Colonic mucosa (tissue), 4 donors: ENCODE results near the gene TBCA. TPM values are rescaled to one million over a fixed set of nuclear protein-coding genes. Genes with fewer than 3 reads are reported as not detected.
"Not testable (repeated sequence)": the region's sequence is repeated elsewhere in the genome, so short reads cannot be mapped to it uniquely, and the experiment has no call there.

Experiments used
- DNase-seq: peaks from one replicate; pipeline ENCODE4 v3.0.0-alpha.2; 2020
- H3K27ac ChIP-seq: fragments of 200-600 bp; one replicate; pipeline ENCODE4 v1.8.0; 2021
- H3K27me3 ChIP-seq: fragments of 200-600 bp; one replicate; pipeline ENCODE4 v1.8.0; 2021
- H3K36me3 ChIP-seq: fragments of 200-600 bp; one replicate; pipeline ENCODE4 v1.8.0; 2021
- H3K4me1 ChIP-seq: fragments of 200-600 bp; one replicate; pipeline ENCODE4 v1.8.0; 2021; ENCODE audit warnings: mild to moderate bottlenecking
- H3K4me3 ChIP-seq: fragments of 200-600 bp; one replicate; pipeline ENCODE4 v1.8.0; 2021
- H3K9ac ChIP-seq, 2 donors: one replicate each; pipeline ENCODE4 v1.7.0; 2013; ENCODE audit warnings: control low read depth in 2 of 2, low read depth in 2 of 2, low read length in 2 of 2
- H3K9me3 ChIP-seq: fragments of 200-600 bp; one replicate; pipeline ENCODE4 v1.8.0; 2021
- intact Hi-C: fragments of 100-400 bp; cut with DNase I; formaldehyde crosslinking; loops from one replicate; pipeline ENCODE4 v1.14.1; 2022
- total RNA-seq, 2 donors: library from RNA; stranded (reverse); fragmentation: NEBNext Ultra II Directional in 1 of 2; extraction: Animal tissue kit (Norgen Biotek cat#: 25700) in 1 of 2; gene quantifications; one replicate each; pipeline ENCODE4 v1.2.1, GENCODE V29; 2021
- TF ChIP-seq, protein P1 (sequence below): fragments of 200-600 bp; IDR thresholded peaks from one replicate; pipeline ENCODE4 v1.8.0; 2022; ENCODE audit warnings: antibody characterized with exemption, mild to moderate bottlenecking
- donor health status: healthy.
- donor health status: DM: no; HTN: no; CAD: no.
- donor health status: DM: no; HTN: no; CAD: no.

Gene TBCA
- total RNA-seq, 2 donors from 2014 or later, result 123 to 155 TPM

DNA sequence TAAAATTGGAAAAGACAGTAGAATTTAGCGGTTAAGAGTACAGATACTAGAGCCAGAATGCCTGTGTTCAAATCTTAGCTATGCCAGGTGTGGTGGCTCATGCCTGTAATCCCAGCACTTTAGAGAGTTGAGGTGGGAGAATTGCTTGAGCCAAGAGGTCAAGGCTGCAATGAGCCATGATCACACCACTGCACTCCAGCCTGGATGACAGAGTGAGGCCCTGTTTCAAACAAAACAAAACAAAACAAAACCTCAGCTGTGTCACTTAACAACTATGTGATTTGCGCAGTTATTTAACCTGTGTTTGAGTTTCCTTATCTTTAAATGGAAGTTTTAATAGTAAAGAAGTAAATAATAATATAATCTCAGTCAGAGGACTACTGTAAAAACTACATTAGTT, 68.3 kb downstream of the TBCA start:
- DNase-seq, result no peak
- Histone ChIP-seq H3K27me3 (no peaks in the 10 kb centered on the region), H3K9me3 (no peaks in the 10 kb centered on the region), H3K4me3 (no peak overlapping the region), H3K9ac (no peak overlapping the region), H3K4me1 (no peaks in the 10 kb centered on the region), H3K36me3 (no peaks in the 10 kb centered on the region), H3K27ac (no peak overlapping the region)
- intact Hi-C loops, result no loop called here
- TF ChIP-seq, protein P1, sequence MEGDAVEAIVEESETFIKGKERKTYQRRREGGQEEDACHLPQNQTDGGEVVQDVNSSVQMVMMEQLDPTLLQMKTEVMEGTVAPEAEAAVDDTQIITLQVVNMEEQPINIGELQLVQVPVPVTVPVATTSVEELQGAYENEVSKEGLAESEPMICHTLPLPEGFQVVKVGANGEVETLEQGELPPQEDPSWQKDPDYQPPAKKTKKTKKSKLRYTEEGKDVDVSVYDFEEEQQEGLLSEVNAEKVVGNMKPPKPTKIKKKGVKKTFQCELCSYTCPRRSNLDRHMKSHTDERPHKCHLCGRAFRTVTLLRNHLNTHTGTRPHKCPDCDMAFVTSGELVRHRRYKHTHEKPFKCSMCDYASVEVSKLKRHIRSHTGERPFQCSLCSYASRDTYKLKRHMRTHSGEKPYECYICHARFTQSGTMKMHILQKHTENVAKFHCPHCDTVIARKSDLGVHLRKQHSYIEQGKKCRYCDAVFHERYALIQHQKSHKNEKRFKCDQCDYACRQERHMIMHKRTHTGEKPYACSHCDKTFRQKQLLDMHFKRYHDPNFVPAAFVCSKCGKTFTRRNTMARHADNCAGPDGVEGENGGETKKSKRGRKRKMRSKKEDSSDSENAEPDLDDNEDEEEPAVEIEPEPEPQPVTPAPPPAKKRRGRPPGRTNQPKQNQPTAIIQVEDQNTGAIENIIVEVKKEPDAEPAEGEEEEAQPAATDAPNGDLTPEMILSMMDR, result no peak

DNA sequence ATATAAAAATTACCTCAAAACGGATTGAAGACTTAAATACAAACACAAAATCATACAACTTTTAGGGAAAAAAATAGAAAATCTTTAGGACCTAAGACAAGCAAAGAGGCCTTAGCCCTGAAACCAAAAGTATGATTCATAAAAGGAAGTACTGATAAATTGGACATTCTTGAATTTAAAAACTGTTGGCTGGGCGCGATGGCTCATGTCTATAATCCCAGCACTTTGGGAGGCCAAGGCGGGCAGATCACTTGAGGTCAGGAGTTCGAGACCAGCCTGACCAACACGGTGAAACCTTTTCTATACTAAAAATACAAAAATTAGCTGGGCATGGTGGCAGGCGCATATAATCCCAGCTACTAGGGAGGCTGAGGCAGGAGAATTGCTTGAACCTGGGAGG, 76.6 kb downstream of the TBCA start:
- H3K4me3 ChIP-seq, intact Hi-C loops, H3K27ac ChIP-seq, H3K27me3 ChIP-seq, H3K4me1 ChIP-seq, H3K36me3 ChIP-seq, H3K9ac ChIP-seq, H3K9me3 ChIP-seq, DNase-seq: not testable (repeated sequence)

- no peak overlapping the region for H3K27ac ChIP-seq
- H3K36me3 ChIP-seq, result no peaks in the 10 kb centered on the region
- no peaks in the 10 kb centered on the region for H3K9me3 ChIP-seq
- H3K27me3 ChIP-seq, result no peaks in the 10 kb centered on the region
- intact Hi-C loops, result no loop called here
- H3K9ac ChIP-seq, result no peak overlapping the region
- no peaks in the 10 kb centered on the region for H3K4me1 ChIP-seq
- no peak for DNase-seq
- TF ChIP-seq, protein P1, result no peak
- H3K4me3 ChIP-seq, result no peak overlapping the region
These were observed 77.2 kb downstream of the TBCA start for GRCh38 chr5:77698920-77699319.

DNA sequence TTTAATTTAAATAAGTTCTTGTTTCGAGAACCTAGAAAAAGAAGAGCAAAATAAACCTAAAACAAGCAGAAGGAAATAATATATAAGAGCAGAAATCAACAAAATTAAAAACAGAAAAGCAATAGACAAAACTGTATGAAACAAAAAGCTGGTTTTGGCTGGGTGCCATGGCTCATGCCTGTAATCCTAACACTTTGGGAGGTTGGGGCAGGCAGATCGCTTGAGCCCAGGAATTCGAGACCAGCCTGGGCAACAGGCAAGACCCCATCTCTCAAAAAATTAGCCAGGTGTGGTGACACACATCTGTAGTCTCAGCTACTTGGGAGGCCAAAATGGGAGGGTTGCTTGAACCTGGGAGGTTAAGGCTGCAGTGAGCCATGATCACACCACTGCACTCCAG, 78.4 kb downstream of the TBCA start:
- Histone ChIP-seq H3K9me3 (no peaks in the 10 kb centered on the region), H3K27me3 (no peaks in the 10 kb centered on the region), H3K4me3 (no peak overlapping the region), H3K4me1 (no peaks in the 10 kb centered on the region), H3K36me3 (no peaks in the 10 kb centered on the region), H3K27ac (no peak overlapping the region), H3K9ac (no peak overlapping the region)
- no peak for DNase-seq
- TF ChIP-seq, protein P1, result no peak
- intact Hi-C loops, result no loop called here

DNA sequence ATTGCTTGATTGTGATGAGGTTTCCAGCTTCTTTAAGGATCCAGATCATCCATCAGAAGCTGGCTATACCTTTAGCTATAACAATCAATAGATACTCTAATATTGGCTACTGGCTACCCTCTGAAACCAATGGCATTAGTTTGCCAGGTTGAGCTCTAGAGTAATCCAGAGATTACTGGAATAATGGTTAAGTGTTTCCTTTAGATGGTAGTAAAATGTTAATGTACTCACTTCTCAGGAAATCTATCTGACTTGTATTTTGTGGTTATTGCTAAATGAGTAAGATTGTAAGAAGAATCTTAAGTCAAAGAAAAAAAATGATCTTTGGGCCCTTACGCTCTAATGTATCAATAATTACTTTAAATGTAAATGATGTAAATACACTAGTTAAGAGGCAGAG, 80.0 kb downstream of the TBCA start:
- intact Hi-C loops, result no loop called here
- no peaks in the 10 kb centered on the region for H3K9me3 ChIP-seq
- H3K27ac ChIP-seq, result no peak overlapping the region
- no peak for DNase-seq
- TF ChIP-seq, protein P1, result no peak
- no peak overlapping the region for H3K4me3 ChIP-seq
- no peaks in the 10 kb centered on the region for H3K36me3 ChIP-seq
- H3K27me3 ChIP-seq, result no peaks in the 10 kb centered on the region
- H3K9ac ChIP-seq, result no peak overlapping the region
- no peaks in the 10 kb centered on the region for H3K4me1 ChIP-seq

GRCh38 chr5:77693913-77694312, 82.2 kb downstream of the TBCA start:
- Histone ChIP-seq H3K27me3 (no peaks in the 10 kb centered on the region), H3K9ac (no peak overlapping the region), H3K4me3 (no peak overlapping the region), H3K4me1 (no peaks in the 10 kb centered on the region), H3K9me3 (no peaks in the 10 kb centered on the region), H3K36me3 (no peaks in the 10 kb centered on the region), H3K27ac (no peak overlapping the region)
- TF ChIP-seq, protein P1, result no peak
- DNase-seq, result no peak
- intact Hi-C loops, result no loop called here
